Measurements from ENCODE around the gene PCBP3. TPM values are rescaled to one million over a fixed set of nuclear protein-coding genes. Genes with fewer than 3 reads are reported as not detected.

Gene PCBP3
- total RNA-seq, 2 experiments from 2014 or later: 3.4 to 3.9 TPM

DNA sequence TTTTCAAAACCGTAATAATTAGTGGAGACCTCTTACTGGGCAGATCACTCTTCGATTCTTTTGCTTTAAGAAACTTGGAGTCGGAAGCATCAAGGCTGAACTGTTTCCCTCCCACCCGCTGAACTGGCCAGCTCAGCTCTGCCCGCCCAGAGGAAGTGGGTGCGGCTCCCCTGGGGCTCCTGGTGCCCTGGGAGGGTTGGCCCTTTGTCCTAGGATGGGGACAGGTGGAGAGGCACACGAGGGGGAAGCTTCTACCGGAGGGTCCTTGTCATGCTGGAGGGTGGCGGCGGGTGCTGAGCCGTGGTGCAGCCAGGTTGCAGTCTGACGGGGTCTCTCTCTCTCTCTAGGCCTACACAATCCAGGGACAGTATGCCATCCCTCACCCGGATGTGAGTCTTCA lies 273.7 kb downstream of the PCBP3 start:
- Mint-ChIP-seq H3K4me1 (peaks cover 2% of the 10 kb centered on the region), H3K36me3 (ENCODE audit: low read depth) (no peaks in the 10 kb centered on the region), H3K27me3 (no peaks in the 10 kb centered on the region), H3K4me3 (no peak overlapping the region), H3K9me3 (no peaks in the 10 kb centered on the region), H3K27ac (no peak overlapping the region)
- ChIA-PET POLR2A (no interaction called here), CTCF (no interaction called here)
- no peak for DNase-seq

DNA sequence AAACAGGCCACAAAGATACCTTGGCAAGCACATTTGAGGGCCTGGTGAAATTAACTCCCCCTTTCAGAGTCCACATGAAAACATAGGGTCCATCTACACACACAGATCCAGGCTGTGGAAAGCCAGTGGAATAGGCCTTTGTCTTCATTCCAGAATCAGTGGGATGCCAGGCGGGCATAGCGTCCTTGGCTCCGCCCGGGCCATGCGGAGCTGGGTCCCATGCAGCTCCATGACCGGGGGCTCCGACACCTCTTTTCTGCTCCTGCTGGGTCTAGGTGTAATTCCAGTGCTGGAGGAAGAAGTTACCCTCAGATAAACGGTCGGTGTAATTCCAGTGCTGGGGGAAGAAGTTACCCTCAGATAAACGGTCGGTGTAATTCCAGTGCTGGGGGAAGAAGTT lies 274.5 kb downstream of the PCBP3 start:
- ChIA-PET CTCF (no interaction called here), POLR2A (no interaction called here)
- Mint-ChIP-seq H3K36me3 (ENCODE audit: low read depth) (no peaks in the 10 kb centered on the region), H3K27ac (no peak overlapping the region), H3K9me3 (peaks cover 4% of the 10 kb centered on the region), H3K4me1 (peaks cover 2% of the 10 kb centered on the region), H3K27me3 (no peaks in the 10 kb centered on the region), H3K4me3 (no peak overlapping the region)
- DNase-seq: no peak

DNA sequence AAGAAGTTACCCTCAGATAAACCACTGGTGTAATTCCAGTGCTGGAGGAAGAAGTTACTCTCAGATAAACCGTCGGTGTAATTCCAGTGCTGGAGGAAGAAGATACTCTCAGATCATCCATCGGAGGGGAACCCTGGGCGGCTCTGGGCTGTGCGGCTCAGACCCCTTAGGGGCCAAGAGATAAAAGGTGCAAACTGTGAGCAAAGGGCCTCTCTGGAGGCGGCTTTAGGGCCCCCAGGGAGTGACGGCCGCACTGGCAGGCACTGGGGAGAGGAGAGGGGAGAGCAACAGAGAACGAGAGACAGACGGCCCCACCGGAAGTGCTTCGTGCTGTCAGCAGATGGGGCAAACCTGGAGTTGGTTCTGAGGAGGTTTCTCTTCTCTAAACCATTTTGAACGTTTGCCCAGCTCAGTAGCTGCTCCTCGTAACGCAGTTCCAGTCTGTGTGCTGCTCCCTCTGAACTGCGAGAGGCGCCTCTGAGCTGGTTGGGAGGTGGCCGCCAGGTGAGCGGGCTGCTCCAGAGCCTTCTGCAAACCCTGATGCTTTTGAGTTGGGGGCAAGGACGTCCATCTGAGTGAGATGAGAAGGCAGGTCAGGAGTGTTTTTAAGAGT lies 275.4 kb downstream of the PCBP3 start:
- H3K9me3 Mint-ChIP-seq: peaks cover 4% of the 10 kb centered on the region
- peaks cover 2% of the 10 kb centered on the region for H3K4me1 Mint-ChIP-seq
- ChIA-PET POLR2A (no interaction called here), CTCF (no interaction called here)
- H3K4me3 Mint-ChIP-seq: no peak overlapping the region
- H3K27ac Mint-ChIP-seq: no peak overlapping the region
- DNase-seq: no peak
- H3K27me3 Mint-ChIP-seq: no peaks in the 10 kb centered on the region
- H3K36me3 Mint-ChIP-seq (ENCODE audit: low read depth): no peaks in the 10 kb centered on the region

DNA sequence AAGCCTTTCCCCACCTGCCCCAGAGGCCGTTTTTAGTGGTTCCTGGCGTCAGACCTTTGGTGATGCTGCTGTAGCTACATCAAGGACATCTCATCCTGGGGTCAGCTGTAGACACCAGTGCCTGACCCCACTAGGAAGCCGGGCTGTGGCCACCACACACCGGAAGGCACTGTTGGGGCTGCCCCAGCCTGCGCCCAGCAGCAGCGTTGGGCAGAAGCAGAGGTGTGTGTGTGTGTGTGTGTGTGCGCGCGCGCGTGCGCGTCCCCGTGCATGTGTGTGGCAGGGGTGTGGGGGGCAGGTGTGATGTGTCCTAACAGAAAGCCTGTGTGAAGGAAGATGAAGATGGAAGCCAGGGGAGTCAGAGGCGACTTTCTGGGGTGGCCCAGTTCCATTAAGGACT lies 276.1 kb downstream of the PCBP3 start:
- peaks cover 2% of the 10 kb centered on the region for H3K4me1 Mint-ChIP-seq
- H3K27me3 Mint-ChIP-seq: no peaks in the 10 kb centered on the region
- H3K9me3 Mint-ChIP-seq: peaks cover 4% of the 10 kb centered on the region
- ChIA-PET CTCF (no interaction called here), POLR2A (no interaction called here)
- H3K27ac Mint-ChIP-seq: no peak overlapping the region
- no peak overlapping the region for H3K4me3 Mint-ChIP-seq
- no peaks in the 10 kb centered on the region for H3K36me3 Mint-ChIP-seq (ENCODE audit: low read depth)
- no peak for DNase-seq

DNA sequence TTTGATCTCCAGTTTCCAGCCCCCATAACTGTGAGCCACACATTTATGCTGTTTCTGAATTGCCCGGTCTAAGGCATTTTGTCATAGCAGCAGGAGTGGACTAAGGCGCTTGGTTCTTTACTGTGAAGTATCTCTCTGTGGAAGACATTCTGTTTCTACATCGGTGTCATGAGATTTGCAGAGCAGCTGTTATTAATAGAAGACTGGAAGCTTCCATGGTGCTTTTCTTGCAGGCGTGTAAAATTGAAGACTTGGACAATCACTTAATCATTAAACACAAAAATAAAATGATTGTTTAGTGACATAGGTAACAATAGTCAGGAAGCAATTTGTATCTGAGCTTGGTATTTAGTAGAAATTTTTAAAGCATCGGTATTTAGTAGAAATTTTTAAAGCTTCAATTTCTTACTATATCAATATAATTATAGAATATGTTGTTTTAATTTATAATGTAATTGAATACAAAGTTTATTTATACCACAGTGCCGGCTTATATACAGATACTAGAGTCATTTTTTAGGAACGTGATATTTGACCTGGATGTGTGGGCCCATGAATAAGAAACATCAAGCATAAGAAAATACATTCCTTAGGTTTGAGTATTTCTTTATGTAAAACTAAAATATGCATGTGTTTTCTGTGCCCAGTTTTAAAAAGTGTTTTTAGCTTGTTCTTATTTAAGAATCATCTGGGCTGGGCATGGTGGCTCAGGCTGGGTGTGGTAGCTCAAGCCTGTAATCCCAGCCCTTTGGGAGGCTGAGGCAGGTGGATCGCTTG lies 277.5 kb downstream of the PCBP3 start:
- POLR2A ChIA-PET: no interaction called here
- Mint-ChIP-seq H3K4me3 (no peak overlapping the region), H3K27me3 (no peaks in the 10 kb centered on the region)

DNA sequence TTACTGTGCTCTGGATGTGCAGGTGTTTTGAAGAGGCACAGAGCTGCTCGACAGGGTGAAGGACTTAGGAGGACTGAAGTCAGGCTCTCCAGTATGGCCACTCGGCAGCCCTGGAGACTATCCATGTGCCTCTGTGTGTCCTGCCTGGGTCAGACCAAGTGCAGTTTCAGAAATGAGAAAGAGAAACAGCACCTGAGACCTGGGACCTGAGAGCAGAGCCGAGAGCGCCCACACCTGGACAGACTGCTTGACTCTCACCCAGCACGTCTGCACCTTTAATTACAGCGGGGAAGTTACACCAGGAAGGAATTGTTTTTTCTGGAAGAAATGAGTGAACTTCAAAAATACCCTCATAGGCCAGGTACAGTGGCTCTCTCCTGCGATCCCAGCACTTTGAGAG lies 278.4 kb downstream of the PCBP3 start:
- no peaks in the 10 kb centered on the region for H3K4me1 Mint-ChIP-seq
- DNase-seq: no peak
- ChIA-PET CTCF (no interaction called here), POLR2A (no interaction called here)
- H3K27ac Mint-ChIP-seq: no peak overlapping the region
- no peak overlapping the region for H3K4me3 Mint-ChIP-seq
- no peaks in the 10 kb centered on the region for H3K36me3 Mint-ChIP-seq (ENCODE audit: low read depth)
- H3K27me3 Mint-ChIP-seq: no peaks in the 10 kb centered on the region
- peaks cover 6% of the 10 kb centered on the region for H3K9me3 Mint-ChIP-seq

More for the DNA sequence above, 277.5 kb downstream of the PCBP3 start:
- CTCF ChIA-PET: no interaction called here
- Mint-ChIP-seq H3K9me3 (peaks cover 6% of the 10 kb centered on the region), H3K27ac (no peak overlapping the region), H3K36me3 (ENCODE audit: low read depth) (no peaks in the 10 kb centered on the region), H3K4me1 (no peaks in the 10 kb centered on the region)
- no peak for DNase-seq

DNA sequence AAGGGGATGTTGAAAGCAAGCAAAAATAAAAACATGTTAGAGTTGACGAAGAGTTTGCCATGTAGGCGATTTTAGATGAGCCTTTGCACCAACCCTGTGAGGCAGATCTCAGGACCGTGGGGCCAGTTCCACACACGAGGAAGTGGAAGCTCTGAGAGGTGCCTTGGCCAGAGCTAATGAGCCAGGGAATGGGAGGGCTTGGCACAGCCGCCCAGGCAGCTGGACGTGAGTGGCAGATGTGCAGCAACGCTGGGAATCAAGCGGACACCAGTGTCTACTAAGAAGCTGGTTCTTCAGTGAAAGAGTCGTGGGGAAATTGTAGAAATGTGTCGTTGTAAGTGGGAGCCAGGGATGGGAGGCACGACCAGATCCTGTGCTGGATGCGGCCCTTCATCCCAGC lies 279.1 kb downstream of the PCBP3 start:
- Mint-ChIP-seq H3K4me1 (no peaks in the 10 kb centered on the region), H3K9me3 (peaks cover 6% of the 10 kb centered on the region), H3K27me3 (no peaks in the 10 kb centered on the region), H3K4me3 (no peak overlapping the region), H3K27ac (no peak overlapping the region), H3K36me3 (ENCODE audit: low read depth) (no peaks in the 10 kb centered on the region)
- no peak for DNase-seq
- ChIA-PET POLR2A (no interaction called here), CTCF (interaction anchor here (1.0 kb wide), 1 partner anchor 42 kb away, joined by 3 read pairs; no protein-coding TSS in a partner anchor)

DNA sequence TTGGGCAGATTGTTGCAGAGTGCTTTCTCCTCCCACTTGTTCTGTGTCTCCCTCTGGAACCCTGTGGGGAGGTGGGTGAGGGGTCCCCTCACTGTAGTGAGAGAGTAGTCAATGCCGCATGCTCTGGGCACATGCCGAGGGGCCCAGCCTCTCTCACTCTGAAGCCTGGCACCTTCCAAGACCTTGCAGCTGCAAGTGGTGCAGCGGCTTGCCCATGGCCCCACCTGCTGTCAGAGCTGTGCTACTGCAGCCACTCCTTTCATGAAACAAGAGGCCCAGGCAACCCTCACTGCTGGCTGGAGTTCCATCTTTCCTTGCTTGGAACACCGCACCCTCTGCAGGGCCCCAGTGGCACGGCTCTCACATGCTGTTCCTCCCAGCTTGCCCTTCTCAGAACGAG lies 279.6 kb downstream of the PCBP3 start:
- Mint-ChIP-seq H3K4me1 (no peaks in the 10 kb centered on the region), H3K4me3 (no peak overlapping the region), H3K36me3 (ENCODE audit: low read depth) (no peaks in the 10 kb centered on the region), H3K27ac (no peak overlapping the region), H3K27me3 (no peaks in the 10 kb centered on the region), H3K9me3 (peaks cover 6% of the 10 kb centered on the region)
- DNase-seq: peak; percentile 49
- ChIA-PET CTCF (interaction anchor here (1.0 kb wide), 1 partner anchor 43 kb away, joined by 3 read pairs; no protein-coding TSS in a partner anchor), POLR2A (no interaction called here)

DNA sequence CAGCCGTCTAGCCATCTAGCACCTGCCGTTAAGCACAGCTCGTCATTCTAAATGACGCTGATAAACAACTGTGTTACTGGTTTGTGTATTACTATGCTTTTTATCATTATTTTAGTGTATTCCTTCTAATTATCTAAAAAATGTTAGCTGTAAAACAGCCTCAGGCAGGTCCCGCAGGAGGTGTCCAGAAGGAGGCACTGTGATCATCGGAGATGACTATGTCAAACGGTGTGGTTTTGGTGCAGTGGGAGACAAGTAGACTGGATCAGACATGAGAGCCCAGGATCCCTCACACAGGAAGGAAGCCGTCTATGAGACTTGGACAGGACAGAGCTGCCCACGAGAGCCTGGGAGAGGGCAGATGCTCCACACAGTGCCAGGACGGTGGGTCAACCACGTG lies 282.8 kb downstream of the PCBP3 start:
- ChIA-PET CTCF (no interaction called here), POLR2A (no interaction called here)
- H3K27ac Mint-ChIP-seq: no peak overlapping the region
- H3K4me1 Mint-ChIP-seq: no peaks in the 10 kb centered on the region
- H3K36me3 Mint-ChIP-seq (ENCODE audit: low read depth): no peaks in the 10 kb centered on the region
- H3K27me3 Mint-ChIP-seq: no peaks in the 10 kb centered on the region
- DNase-seq: no peak
- peaks cover 6% of the 10 kb centered on the region for H3K9me3 Mint-ChIP-seq
- no peak overlapping the region for H3K4me3 Mint-ChIP-seq

DNA sequence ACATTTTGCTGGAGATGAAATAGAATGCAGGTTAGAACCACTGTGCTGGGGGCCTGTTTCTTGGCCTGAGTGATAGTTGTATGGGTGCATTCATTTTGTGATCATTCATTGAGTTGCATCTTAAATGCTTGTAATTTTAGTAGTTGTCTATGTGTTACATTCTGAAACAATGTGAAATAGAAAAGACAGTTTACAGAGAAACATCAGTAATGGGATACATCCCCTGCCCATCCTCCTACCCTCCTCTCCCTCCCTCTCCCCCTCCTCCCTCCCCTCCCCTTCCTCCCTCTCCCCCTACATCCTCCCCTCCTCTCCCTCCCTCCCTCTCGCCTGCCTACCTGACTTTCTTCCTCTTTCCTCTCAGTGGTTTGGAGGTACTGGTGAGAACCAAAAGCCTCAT lies 283.5 kb downstream of the PCBP3 start:
- POLR2A ChIA-PET: no interaction called here
- no peak overlapping the region for H3K27ac Mint-ChIP-seq
- peaks cover 9% of the 10 kb centered on the region for H3K9me3 Mint-ChIP-seq
- H3K4me1 Mint-ChIP-seq: no peaks in the 10 kb centered on the region
- no peak overlapping the region for H3K4me3 Mint-ChIP-seq
- no peaks in the 10 kb centered on the region for H3K27me3 Mint-ChIP-seq
- CTCF ChIA-PET: no interaction called here
- DNase-seq: no peak
- H3K36me3 Mint-ChIP-seq (ENCODE audit: low read depth): no peaks in the 10 kb centered on the region

DNA sequence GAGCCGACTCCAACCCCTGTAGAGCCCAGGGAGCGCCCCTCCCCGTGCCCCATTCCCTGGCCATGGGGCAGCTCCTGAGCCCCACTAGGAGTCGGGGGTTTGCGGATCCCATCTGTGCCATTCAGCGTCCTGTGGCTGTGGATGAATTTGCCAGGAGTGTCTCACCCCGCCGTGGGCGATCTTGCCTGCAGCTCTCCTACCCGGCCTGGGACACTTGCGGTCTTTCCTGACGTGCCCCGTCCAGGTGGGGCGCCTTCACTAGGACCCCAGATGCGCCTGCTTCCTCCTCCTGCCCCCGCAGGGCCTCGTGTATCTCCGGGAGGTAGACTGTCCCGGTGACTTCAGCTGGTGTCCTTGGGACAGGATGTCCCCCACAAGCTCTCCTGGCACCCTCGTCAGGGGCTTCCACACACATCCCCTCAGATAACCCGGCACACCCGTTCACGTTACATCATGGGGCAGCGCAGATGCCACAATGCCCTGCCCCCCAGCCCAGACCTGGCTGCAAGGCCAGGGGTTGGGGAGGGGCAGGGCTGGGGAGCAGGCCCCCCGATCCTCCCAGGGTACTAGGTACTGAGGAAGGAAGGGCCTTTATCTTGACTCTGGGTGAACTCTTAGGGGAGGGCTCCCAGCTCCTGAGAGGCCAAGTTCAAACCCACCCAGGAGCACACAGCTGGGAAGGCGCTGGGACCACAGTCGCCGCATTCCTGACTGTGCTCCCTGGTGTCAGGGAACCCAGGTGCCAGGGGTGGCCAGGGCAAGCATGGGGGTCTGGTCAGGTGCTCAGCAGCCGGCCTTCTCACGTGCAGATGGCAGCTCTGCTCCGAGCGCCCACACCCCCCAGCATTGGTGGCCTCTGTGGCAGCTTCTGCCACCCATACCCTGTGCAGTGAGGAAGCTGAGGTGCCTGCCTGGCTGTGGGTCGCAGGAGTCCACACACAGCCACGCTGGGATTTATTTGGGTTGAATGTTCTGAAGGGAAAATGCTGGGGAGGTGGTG lies 284.6 kb downstream of the PCBP3 start:
- POLR2A ChIA-PET: no interaction called here
- Mint-ChIP-seq H3K9me3 (peaks cover 9% of the 10 kb centered on the region), H3K4me1 (peaks cover 4% of the 10 kb centered on the region), H3K27ac (no peak overlapping the region), H3K36me3 (ENCODE audit: low read depth) (peaks cover 4% of the 10 kb centered on the region), H3K4me3 (no peak overlapping the region), H3K27me3 (peaks cover 8% of the 10 kb centered on the region)
- CTCF ChIA-PET: no interaction called here
- DNase-seq: no peak

DNA sequence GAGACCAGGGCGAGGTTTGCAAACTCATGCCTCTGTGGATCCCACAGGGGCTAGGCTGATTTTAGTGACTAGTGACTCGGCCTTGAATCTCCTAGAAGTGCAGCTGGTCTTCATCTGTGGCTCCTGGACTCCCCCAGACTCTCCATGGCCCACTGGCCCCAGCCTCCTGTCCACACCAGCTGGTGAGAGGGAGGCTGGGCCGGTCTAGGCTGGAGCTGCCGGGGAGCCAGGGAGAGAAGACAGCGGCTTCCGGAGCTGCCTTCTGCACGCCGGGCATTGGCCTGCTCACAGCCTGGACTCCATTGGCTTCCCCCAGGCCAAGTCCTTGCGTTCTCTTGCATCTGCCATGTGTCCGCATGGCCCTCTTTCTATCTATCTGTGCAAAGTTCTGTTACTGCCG lies 285.9 kb downstream of the PCBP3 start:
- no peak for DNase-seq
- Mint-ChIP-seq H3K36me3 (ENCODE audit: low read depth) (peaks cover 5% of the 10 kb centered on the region), H3K4me3 (no peak overlapping the region), H3K9me3 (peaks cover 9% of the 10 kb centered on the region), H3K27ac (no peak overlapping the region), H3K4me1 (peaks cover 5% of the 10 kb centered on the region), H3K27me3 (peaks cover 10% of the 10 kb centered on the region)
- ChIA-PET CTCF (no interaction called here), POLR2A (no interaction called here)

DNA sequence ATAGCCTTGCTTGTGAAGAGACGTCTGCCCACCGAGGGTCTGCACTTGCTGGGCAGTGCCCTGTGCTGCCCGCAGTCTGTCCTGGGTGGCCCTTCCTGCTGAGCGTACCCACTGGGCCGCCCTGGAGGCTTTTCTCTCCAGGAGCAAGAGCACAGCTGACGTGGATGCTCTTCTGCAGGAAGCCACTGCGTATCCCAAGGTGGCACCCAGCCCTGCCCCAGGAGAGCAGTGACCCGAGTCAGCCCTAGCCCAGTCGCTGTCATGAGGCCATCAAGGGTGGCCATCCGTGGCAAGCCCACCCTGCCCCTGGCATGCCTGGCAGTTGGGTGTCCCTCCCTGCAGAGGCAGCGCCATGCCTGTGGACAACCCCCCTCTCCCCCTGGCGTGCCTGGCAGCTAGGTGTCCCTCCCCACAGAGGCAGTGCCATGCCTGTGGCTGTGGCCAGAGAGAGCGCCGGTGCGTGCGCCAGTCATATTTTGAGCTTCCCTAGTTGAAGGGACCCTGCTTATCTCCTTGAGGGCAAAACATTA lies 286.8 kb downstream of the PCBP3 start:
- H3K27me3 Mint-ChIP-seq: peaks cover 10% of the 10 kb centered on the region
- ChIA-PET CTCF (no interaction called here), POLR2A (no interaction called here)
- peaks cover 9% of the 10 kb centered on the region for H3K9me3 Mint-ChIP-seq
- peaks cover 5% of the 10 kb centered on the region for H3K36me3 Mint-ChIP-seq (ENCODE audit: low read depth)
- no peak overlapping the region for H3K4me3 Mint-ChIP-seq
- peaks cover 5% of the 10 kb centered on the region for H3K4me1 Mint-ChIP-seq
- no peak for DNase-seq
- no peak overlapping the region for H3K27ac Mint-ChIP-seq
